PC-9 (cell line): ENCODE results near the gene TMPRSS4. TPM values are rescaled to one million over a fixed set of nuclear protein-coding genes. Genes with fewer than 3 reads are reported as not detected.

ENCODE experiments used
- BruUV-seq: library from RNA; stranded (reverse); fragments of 400-500 nt; replicated peaks from 2 replicates; lab custom pipeline; 2021; lab: Mats Ljungman, UMichigan
- CTCF ChIA-PET: fragments of 300-600 bp; sonication (Branson Sonifier 250); formaldehyde crosslinking; loops from one replicate; lab custom pipeline; 2022; ENCODE audit warnings: antibody characterized with exemption; lab: Charles Lee
- POLR2A ChIA-PET: fragments of 300-600 bp; sonication (Branson Sonifier 250); formaldehyde crosslinking; loops from one replicate; lab custom pipeline; 2022; ENCODE audit warnings: antibody characterized with exemption; ENCODE audit not compliant: unreplicated experiment; lab: Charles Lee
- DNase-seq, 2 experiments: peaks; one replicate each; pipeline versions ENCODE4 v3.0.0 to v3.0.0-alpha.2; 2015 to 2022; ENCODE audit warnings: mixed read lengths in 1 of 2
- H2AFZ ChIP-seq: fragments of 200-600 bp; sonication (generic); 2 replicates; pipeline ENCODE4 v1.8.1; 2017; ENCODE audit warnings: antibody characterized with exemption
- H3F3A ChIP-seq: fragments of 200-600 bp; sonication (generic); 2 replicates; pipeline ENCODE4 v1.8.1; 2017; ENCODE audit warnings: antibody characterized with exemption, mild to moderate bottlenecking, low read depth; ENCODE audit not compliant: insufficient read depth
- H3K27ac ChIP-seq: fragments of 200-600 bp; sonication (generic); 2 replicates; pipeline ENCODE4 v1.6.1; 2016; ENCODE audit warnings: mixed run types
- H3K27me3 ChIP-seq: fragments of 200-600 bp; sonication (generic); 2 replicates; pipeline ENCODE4 v1.6.1; 2016; ENCODE audit warnings: low read depth, mixed run types; ENCODE audit not compliant: insufficient read depth
- H3K36me3 ChIP-seq: fragments of 200-600 bp; sonication (generic); 2 replicates; pipeline ENCODE4 v1.6.1; 2016; ENCODE audit warnings: low read depth, mixed run types
- H3K4me1 ChIP-seq: fragments of 200-600 bp; sonication (generic); replicated peaks from 2 replicates; pipeline ENCODE4 v1.6.1; 2016; ENCODE audit warnings: mixed run types; ENCODE audit not compliant: insufficient read depth
- H3K4me2 ChIP-seq: fragments of 200-600 bp; sonication (generic); 2 replicates; pipeline ENCODE4 v1.6.1; 2017; ENCODE audit warnings: mixed run types
- H3K4me3 ChIP-seq: fragments of 200-600 bp; sonication (generic); 2 replicates; pipeline ENCODE4 v1.6.1; 2016; ENCODE audit warnings: mixed run types
- H3K79me2 ChIP-seq: fragments of 200-600 bp; sonication (generic); 2 replicates; pipeline ENCODE4 v1.6.1; 2017; ENCODE audit warnings: low read depth, mixed run types
- H3K9me2 ChIP-seq: fragments of 200-600 bp; sonication (generic); 2 replicates; pipeline ENCODE4 v1.8.1; 2017; ENCODE audit warnings: mild to moderate bottlenecking; ENCODE audit not compliant: insufficient read depth
- H3K9me3 ChIP-seq: fragments of 200-600 bp; sonication (generic); 2 replicates; pipeline ENCODE4 v1.8.1; 2016; ENCODE audit warnings: low read depth; ENCODE audit not compliant: insufficient read depth
- H4K20me1 ChIP-seq: fragments of 200-600 bp; sonication (generic); 2 replicates; pipeline ENCODE4 v1.8.1; 2017; ENCODE audit not compliant: insufficient read depth
- EZH2 ChIP-seq: fragments of 200-600 bp; sonication (generic); IDR thresholded peaks from 2 replicates; pipeline ENCODE4 v1.8.0; 2017; ENCODE audit warnings: antibody characterized with exemption, low read depth
- intact Hi-C: fragments of 100-400 bp; cut with micrococcal nuclease; formaldehyde crosslinking; loops from one replicate; pipeline ENCODE4 v1.10.0; 2022; ENCODE audit not compliant: unreplicated experiment
- total RNA-seq: library from RNA; stranded (reverse); gene quantifications from 2 replicates; pipeline ENCODE4 v1.2.3, GENCODE V29; 2021
- TF ChIP-seq, protein P1 (sequence below): fragments of 200-600 bp; sonication (generic); conservative IDR thresholded peaks from 2 replicates; pipeline ENCODE4 v1.6.1; 2017; ENCODE audit warnings: mixed run types, antibody characterized with exemption, mild to moderate bottlenecking, moderate library complexity

TMPRSS4 gene
- total RNA-seq, 1 experiment from 2014 or later: 27.6 TPM

GRCh38 chr11:118124929-118125535 lies 48.2 kb downstream of the TMPRSS4 start:
- intact Hi-C loops: no loop called here
- peaks cover 4% of the 10 kb centered on the region; the same call in 1 of the 2 replicates for H3K9me2 ChIP-seq
- no peak overlapping the region for H3K27ac ChIP-seq
- ChIA-PET POLR2A (interaction anchor here (0.7 kb wide), 1 partner anchor 429 kb away, joined by 4 read pairs; no protein-coding TSS in a partner anchor), CTCF (interaction anchor here (0.6 kb wide), 1 partner anchor 71 kb away, joined by 9 read pairs; no protein-coding TSS in a partner anchor)
- H4K20me1 ChIP-seq: no peaks in the 10 kb centered on the region
- H3K36me3 ChIP-seq: no peaks in the 10 kb centered on the region
- BruUV-seq: no TSS peak
- H3K27me3 ChIP-seq: no peaks in the 10 kb centered on the region
- no peak overlapping the region for H3K4me3 ChIP-seq
- no peak overlapping the region for H3K4me2 ChIP-seq
- H3K9me3 ChIP-seq: no peaks in the 10 kb centered on the region
- H3K4me1 ChIP-seq: peaks cover 13% of the 10 kb centered on the region
- H3F3A ChIP-seq: no peaks in the 10 kb centered on the region; the same call in 1 of the 2 replicates
- no peak for DNase-seq
- no peak for TF ChIP-seq EZH2
- TF ChIP-seq, protein P1, sequence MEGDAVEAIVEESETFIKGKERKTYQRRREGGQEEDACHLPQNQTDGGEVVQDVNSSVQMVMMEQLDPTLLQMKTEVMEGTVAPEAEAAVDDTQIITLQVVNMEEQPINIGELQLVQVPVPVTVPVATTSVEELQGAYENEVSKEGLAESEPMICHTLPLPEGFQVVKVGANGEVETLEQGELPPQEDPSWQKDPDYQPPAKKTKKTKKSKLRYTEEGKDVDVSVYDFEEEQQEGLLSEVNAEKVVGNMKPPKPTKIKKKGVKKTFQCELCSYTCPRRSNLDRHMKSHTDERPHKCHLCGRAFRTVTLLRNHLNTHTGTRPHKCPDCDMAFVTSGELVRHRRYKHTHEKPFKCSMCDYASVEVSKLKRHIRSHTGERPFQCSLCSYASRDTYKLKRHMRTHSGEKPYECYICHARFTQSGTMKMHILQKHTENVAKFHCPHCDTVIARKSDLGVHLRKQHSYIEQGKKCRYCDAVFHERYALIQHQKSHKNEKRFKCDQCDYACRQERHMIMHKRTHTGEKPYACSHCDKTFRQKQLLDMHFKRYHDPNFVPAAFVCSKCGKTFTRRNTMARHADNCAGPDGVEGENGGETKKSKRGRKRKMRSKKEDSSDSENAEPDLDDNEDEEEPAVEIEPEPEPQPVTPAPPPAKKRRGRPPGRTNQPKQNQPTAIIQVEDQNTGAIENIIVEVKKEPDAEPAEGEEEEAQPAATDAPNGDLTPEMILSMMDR: no peak
- no peak overlapping the region for H2AFZ ChIP-seq
- no peaks in the 10 kb centered on the region for H3K79me2 ChIP-seq

- peaks cover 4% of the 10 kb centered on the region; the same call in 1 of the 2 replicates for H3K9me2 ChIP-seq
- H3K79me2 ChIP-seq: no peaks in the 10 kb centered on the region
- no peaks in the 10 kb centered on the region for H3K27me3 ChIP-seq
- TF ChIP-seq, protein P1: no peak
- no peak for TF ChIP-seq EZH2
- ChIA-PET POLR2A (no interaction called here), CTCF (interaction anchor here (0.6 kb wide), 1 partner anchor 45 kb away, joined by 3 read pairs; no protein-coding TSS in a partner anchor)
- H3K27ac ChIP-seq: no peak overlapping the region
- H3K9me3 ChIP-seq: no peaks in the 10 kb centered on the region
- H3K4me2 ChIP-seq: no peak overlapping the region
- peak in 1 of 2 experiments; percentile 58 for DNase-seq
- H3F3A ChIP-seq: no peaks in the 10 kb centered on the region; the same call in 1 of the 2 replicates
- no peak overlapping the region for H3K4me3 ChIP-seq
- H4K20me1 ChIP-seq: no peaks in the 10 kb centered on the region
- no TSS peak for BruUV-seq
- H2AFZ ChIP-seq: no peak overlapping the region
- H3K36me3 ChIP-seq: no peaks in the 10 kb centered on the region
- peaks cover 21% of the 10 kb centered on the region for H3K4me1 ChIP-seq
- intact Hi-C loops: no loop called here
These were observed 49.4 kb downstream of the TMPRSS4 start for GRCh38 chr11:118126082-118126838.

GRCh38 chr11:118128310-118128709 lies 51.4 kb downstream of the TMPRSS4 start:
- H3K4me1 ChIP-seq: peaks cover 21% of the 10 kb centered on the region
- DNase-seq: no peak
- POLR2A ChIA-PET: no interaction called here
- no peaks in the 10 kb centered on the region; the same call in 1 of the 2 replicates for H3F3A ChIP-seq
- intact Hi-C loops: no loop called here
- no TSS peak for BruUV-seq
- no peaks in the 10 kb centered on the region for H3K79me2 ChIP-seq
- CTCF ChIA-PET: interaction anchor here (0.6 kb wide), 1 partner anchor 54 kb away, joined by 5 read pairs; no protein-coding TSS in a partner anchor
- no peak overlapping the region for H3K27ac ChIP-seq
- no peaks in the 10 kb centered on the region for H3K9me3 ChIP-seq
- H3K4me3 ChIP-seq: no peak overlapping the region
- no peak for TF ChIP-seq EZH2
- TF ChIP-seq, protein P1: no peak
- no peaks in the 10 kb centered on the region for H4K20me1 ChIP-seq
- H2AFZ ChIP-seq: no peak overlapping the region
- no peaks in the 10 kb centered on the region for H3K27me3 ChIP-seq
- no peaks in the 10 kb centered on the region for H3K36me3 ChIP-seq
- no peak overlapping the region for H3K4me2 ChIP-seq
- H3K9me2 ChIP-seq: no peaks in the 10 kb centered on the region
